Measurements from ENCODE around the gene C6orf132.
A peak's percentile ranks its signal among the peaks of the same experiment; 100 is the strongest.

C6orf132 gene

GRCh38 chr6:42136508-42137193 lies 5.8 kb downstream of the C6orf132 start:
- no peak for DNase-seq (ENCODE audit: low read depth)
- H3K4me3 ChIP-seq (ENCODE audit: low read depth, low read length) = no peak overlapping the region
- peak; percentile 29; the same call in 1 of the 2 replicates for TF ChIP-seq CTCF (IDR thresholded peaks at IDR 0.05; ENCODE audit: control insufficient read depth, extremely low read depth, insufficient read depth)

GRCh38 chr6:42135722-42136121 lies 6.7 kb downstream of the C6orf132 start:
- no peak for TF ChIP-seq CTCF (IDR thresholded peaks at IDR 0.05; ENCODE audit: control insufficient read depth, extremely low read depth, insufficient read depth)
- H3K4me3 ChIP-seq (ENCODE audit: low read depth, low read length) = no peak overlapping the region
- DNase-seq (ENCODE audit: low read depth) = no peak

GRCh38 chr6:42135161-42135560 lies 7.3 kb downstream of the C6orf132 start:
- no peak for TF ChIP-seq CTCF (IDR thresholded peaks at IDR 0.05; ENCODE audit: control insufficient read depth, extremely low read depth, insufficient read depth)
- DNase-seq (ENCODE audit: low read depth) = no peak
- H3K4me3 ChIP-seq (ENCODE audit: low read depth, low read length) = no peak overlapping the region

DNA sequence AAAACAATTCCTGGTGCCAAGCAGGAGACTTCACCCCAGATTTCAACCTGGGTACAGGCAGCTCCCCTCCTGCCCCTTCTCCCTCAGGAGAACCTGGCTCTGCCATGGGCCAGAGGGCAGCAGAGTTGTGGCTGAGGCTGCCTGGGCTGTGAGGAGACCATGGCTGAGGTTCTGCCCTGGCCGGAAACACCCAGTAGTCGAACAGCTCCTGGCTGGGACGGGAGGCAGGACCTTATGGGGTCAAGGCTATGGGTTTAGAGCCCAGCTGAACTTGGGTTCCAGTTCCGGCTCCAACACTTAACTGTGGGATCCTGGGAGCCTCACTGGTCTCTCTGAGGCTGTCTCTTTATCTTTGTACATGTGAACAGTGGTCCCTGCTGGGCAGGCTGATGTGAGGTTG lies 8.5 kb downstream of the C6orf132 start:
- no peak for DNase-seq (ENCODE audit: low read depth)
- no peak for TF ChIP-seq CTCF (IDR thresholded peaks at IDR 0.05; ENCODE audit: control insufficient read depth, extremely low read depth, insufficient read depth)
- no peak overlapping the region for H3K4me3 ChIP-seq (ENCODE audit: low read depth, low read length)

DNA sequence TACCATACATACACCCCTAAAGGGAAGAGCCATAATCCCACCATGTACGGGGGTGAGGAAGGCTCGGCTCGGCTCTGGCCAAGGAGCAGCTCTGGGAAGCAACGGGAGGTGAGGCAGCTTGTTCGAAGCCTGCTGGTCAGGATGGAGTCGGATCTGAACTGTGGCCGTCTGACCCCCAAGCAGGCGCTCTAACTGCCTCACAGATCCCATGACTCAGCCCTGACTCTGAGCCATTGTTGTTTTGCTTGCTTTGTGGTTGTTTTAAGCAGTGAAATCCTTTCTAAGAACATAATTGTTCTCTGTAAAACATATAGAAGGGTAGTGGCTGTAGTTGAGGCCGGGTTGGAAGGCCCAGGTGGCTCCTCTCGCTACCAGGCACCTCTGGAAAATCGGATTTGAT lies 10.9 kb downstream of the C6orf132 start:
- TF ChIP-seq CTCF (IDR thresholded peaks at IDR 0.05; ENCODE audit: control insufficient read depth, extremely low read depth, insufficient read depth) = no peak
- H3K4me3 ChIP-seq (ENCODE audit: low read depth, low read length) = no peak overlapping the region
- DNase-seq (ENCODE audit: low read depth) = no peak

DNA sequence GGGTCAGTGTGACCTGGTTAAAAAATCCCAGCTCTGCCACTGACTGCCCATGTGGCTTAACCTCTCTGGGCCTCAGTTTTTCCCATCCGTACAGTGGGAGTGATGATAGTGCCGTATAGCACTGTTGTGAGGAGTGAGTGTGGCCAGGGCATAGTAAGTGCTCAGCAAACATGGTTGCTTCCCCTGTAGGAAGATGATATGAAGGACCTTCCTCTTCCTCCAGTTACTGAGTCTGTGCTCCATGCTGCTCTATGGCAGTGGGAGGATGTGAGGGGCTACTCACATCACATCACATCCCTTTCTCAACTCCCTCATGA lies 13.1 kb downstream of the C6orf132 start:
- no peak for TF ChIP-seq CTCF (IDR thresholded peaks at IDR 0.05; ENCODE audit: control insufficient read depth, extremely low read depth, insufficient read depth)
- DNase-seq (ENCODE audit: low read depth) = no peak
- H3K4me3 ChIP-seq (ENCODE audit: low read depth, low read length) = no peak overlapping the region

Data from LNCaP clone FGC (cell line).